ENCODE data around the gene FHIT.

The FHIT gene

GRCh38 chr3:60364475-60364874 lies 886.8 kb downstream of the FHIT start:
- no peak for DNase-seq

DNA sequence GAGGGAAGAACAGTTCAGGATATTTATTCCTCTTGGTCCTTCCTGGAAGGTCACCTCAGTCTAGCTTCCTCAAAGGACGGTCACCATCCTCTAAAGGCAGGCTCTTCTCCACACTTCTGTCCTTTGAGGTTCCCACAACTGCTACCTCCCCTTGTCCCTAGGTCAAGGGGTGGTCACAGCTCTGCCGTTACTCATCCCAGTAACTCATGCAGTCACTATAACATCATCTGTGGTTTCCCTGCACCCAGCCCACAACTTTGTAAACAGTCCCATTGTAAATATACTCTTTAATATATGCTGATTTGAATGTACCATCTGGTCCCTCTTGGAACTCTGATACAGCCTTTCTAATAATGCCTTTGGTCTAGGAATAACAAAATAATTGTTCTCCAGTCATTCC lies 887.4 kb downstream of the FHIT start:
- DNase-seq, result no peak

GRCh38 chr3:60355825-60356224 lies 895.4 kb downstream of the FHIT start:
- no peak for DNase-seq

- no peak for DNase-seq
Observed at GRCh38 chr3:60351481-60351880, 899.8 kb downstream of the FHIT start.

DNA sequence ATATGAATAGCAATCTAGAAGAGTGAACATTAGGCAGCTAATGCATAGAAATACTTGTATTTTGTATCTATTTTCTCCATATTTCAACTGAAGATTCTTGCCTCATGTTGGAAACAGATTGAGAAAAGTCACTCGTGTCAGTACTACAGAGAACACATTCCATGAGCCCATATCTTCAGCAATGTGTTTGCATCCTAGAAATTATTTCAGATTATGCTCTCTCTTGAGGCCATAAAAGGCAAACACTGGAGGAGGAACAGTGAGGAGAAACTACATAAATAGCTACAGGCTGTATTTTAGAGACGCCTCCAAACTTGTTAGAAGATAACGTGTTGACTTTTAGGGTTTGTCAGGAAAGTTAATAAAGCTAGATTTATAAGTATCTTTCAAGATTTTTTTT lies 906.9 kb downstream of the FHIT start:
- no peak for DNase-seq

DNA sequence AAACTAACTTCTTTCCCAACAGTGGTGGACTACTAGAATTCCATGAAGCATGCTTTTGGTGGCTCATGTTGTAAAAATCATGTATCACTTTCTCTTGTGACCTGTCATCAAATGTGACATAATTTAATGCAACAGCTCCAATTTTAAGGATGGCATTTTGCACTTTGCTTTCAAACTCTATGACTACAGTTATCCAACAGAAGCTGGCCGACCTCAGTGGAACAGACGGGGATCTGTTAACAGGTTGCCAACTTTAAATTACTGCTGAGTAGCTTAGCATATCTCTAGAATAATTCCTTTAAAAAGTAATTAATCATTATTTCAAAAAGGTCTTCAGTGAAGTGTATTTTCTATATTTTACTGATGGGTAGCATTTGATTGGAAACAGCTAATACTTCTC lies 907.4 kb downstream of the FHIT start:
- no peak for DNase-seq

DNA sequence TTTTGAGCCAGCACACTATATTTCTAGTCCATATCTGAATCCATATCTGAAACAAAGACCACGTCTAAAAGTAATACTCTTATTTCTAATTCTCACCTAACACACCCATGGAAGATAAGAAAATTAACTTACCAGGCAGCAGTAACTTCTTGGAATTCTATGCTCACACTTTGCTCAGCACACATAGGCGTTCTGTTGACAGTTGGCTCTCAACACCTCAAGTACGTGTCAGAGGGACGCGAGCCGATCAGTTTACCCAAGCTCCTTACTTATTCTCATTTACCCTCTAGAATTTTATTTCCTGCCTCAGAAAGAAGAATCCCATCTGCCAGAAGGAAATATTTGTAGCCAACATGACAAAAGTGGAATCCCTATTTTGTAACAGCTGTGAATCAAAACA lies 911.9 kb downstream of the FHIT start:
- DNase-seq, result no peak

GRCh38 chr3:60337421-60337820 lies 913.8 kb downstream of the FHIT start:
- no peak for DNase-seq

DNA sequence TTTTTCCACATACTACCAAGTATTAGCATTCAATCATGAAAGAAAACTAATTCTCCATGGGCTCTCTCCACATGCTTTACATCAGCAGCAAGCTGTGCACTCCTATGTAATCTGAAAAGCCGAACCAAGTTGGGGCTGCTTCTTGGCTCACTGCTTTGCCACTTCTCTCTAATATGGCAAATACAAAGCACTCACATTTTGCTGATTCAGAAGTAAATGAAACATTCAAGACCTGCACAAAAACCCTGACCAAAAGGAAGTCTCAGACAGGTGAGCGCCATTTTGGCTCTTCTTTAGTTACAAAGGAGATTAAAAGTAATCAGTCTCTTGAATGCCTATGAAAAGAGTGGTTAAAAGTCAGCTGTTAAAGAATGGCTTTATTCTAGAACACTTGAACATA lies 915.2 kb downstream of the FHIT start:
- DNase-seq, result no peak

GRCh38 chr3:60333710-60334109 lies 917.5 kb downstream of the FHIT start:
- DNase-seq, result no peak

DNA sequence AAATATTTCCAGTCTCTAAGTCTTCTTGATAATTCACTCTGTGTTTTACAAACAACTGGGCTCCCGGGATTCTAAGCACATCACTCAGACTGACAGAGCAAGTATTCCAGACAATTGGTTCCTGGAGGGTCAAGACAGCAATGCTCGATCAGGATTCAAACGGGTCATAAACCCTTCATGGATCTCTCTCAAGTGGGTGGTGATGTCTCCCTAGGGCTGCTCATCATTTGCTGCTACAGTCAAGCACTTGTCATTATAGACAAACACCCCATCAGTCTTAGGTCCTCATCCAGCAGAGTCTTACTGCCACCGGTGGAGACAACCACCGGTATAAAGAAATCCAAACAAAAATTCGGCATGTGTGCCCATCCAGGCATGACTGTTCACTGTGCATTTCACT lies 921.1 kb downstream of the FHIT start:
- peak; percentile 76 for DNase-seq

DNA sequence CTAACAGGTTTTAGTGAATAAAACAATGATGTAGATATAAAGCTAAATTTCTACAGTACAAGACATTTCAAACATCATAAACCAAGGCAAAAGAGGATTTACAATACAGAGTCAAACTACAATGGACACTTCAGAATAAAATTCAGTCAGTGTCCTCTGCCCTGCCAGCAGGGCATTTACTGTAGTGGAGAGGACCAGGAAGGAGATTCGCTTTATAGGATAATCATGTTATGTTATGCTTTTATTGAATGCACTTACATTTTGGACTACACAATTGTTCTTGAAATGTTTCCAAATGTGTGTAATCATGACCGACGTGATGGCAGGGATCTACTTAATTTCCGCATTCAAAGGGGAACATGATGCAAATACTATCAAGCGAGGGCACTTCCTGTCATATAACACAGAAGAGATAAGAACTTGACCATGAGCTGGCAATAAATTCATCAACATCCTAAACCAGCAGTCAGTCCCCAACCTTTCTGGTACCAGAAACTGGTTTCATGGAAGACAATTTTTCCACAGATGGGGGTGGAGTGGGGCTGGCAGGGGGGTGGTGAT lies 925.6 kb downstream of the FHIT start:
- DNase-seq, result no peak

- no peak for DNase-seq
Observed at GRCh38 chr3:60323651-60324050, 927.6 kb downstream of the FHIT start.

GRCh38 chr3:60323180-60323579 lies 928.1 kb downstream of the FHIT start:
- DNase-seq, result no peak

DNA sequence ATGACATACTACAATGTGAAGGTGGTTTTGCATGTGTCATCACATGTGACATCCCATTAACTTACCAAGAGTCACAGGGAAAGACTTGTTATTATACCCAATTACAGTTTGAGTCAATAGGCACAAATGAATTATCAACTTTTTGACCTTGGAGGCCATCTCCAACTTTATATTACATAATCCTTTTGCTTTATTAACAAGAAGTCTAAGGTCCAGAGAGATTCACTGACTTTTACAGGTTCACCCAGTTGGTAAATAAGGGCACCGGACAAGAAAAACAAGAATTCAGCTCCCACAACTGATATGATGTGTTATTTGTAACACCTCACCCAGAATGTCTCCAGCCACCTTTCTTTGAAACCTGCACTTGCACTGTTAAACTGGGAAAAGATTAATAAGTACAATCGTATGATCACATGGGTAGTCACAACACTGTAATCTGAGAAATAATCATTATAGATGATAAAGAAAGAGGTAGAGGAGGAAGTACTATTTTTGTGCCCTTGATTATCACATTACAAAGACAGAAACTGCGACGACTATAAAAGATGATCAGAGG lies 928.9 kb downstream of the FHIT start:
- no peak for DNase-seq

GRCh38 chr3:60319179-60319858 lies 931.9 kb downstream of the FHIT start:
- DNase-seq, result no peak

GRCh38 chr3:60316121-60316797 lies 935.0 kb downstream of the FHIT start:
- no peak for DNase-seq

- DNase-seq, result no peak
Observed at GRCh38 chr3:60313951-60314461, 937.2 kb downstream of the FHIT start.

DNA sequence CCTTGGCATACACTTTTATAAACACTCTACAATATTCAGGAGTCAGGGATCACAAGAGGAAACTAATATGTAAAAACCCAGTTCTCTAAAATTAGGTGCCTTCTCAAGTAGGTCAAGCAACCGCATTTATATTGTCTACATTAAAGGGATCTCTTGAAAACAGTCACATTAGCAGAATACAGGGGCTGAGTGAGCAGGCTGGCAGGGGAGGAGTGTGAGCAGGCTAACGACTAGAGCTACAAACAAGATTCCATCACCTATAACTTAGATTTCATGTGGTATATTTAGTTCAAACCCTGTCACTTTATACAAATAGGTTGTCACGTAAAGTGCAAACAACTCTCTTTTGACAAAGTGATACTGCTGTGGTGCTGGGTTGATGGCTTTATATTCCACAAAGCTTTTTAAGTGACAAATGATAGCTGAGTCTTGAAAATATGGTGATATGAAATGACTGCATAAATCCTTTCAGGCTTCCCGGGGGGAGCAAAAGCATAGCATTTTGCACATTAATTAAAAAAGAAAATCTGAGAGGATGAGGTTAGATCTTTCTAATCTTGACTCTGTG lies 937.9 kb downstream of the FHIT start:
- no peak for DNase-seq

DNA sequence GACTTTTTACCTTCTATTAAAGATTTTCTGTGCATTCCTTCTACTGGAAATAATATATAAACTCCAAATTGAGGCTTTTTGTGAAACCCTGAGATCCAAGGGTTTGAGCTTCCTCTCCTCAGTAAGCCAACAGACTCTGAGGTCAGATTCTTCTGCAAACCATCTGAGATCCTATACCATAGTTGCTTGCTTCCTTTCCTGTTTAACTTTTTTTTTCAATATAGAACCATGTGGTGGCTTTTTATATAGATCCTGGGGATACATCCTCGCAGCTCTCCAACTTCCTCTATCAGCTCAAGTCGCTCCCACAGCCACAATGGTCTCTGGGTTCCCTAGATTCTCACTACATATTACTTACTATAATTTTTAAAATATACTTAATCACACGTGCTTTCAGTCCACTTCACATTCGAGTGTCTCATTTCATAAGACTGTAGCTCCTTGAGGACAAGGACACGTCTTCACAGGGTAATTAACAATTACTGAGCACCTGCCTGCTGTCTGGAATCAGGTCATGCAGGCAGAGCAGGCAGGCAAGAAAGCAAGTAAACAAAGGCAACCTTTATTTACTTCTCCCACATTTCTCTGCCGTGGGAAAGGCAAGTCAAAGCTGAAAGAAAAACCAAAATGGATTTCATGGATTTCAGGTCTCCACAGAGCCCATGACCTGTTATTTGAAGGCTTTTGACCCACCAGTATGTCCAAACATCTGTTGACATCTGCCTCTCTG lies 941.5 kb downstream of the FHIT start:
- DNase-seq, result no peak

DNA sequence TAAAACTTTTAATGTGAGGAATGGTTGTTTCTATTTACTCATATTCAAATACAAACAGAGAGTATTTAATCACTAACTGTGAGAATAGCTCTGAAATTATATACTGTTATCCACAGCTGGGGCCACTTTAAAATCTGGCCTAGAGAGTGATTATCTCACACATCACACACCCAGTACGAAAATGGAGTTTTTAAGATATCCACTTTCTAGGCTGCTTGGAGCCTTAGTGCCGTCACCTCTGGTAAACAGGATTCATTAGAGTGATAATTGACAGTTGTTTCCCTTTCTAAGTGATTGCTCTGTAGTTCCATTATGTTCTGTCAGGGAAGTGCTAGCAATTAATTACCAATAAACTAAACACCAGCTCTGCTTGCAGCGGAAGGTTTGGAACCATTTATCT lies 942.4 kb downstream of the FHIT start:
- no peak for DNase-seq

GRCh38 chr3:60307562-60308199 lies 943.6 kb downstream of the FHIT start:
- no peak for DNase-seq

All from NCI-H187 treated with DMSO at 0.1 percent for 48 hours (cell line).